GM12892 (cell line): Measurements from ENCODE around the gene POTEJ.
"Not testable (repeated sequence)": the region's sequence is repeated elsewhere in the genome, so short reads cannot be mapped to it uniquely, and the experiment has no call there.

Experiments
- POLR2A ChIP-seq: IDR thresholded peaks from 2 replicates; pipeline ENCODE4 v1.6.1; 2011; ENCODE audit warnings: low read depth, low read length, control low read depth
- POLR2AphosphoS5 ChIP-seq: IDR thresholded peaks from 2 replicates; pipeline ENCODE4 v1.6.1; 2011; ENCODE audit warnings: low read depth, low read length, control low read depth
- TAF1 ChIP-seq: IDR thresholded peaks from 2 replicates; pipeline ENCODE4 v1.6.1; 2011; ENCODE audit warnings: low read depth, mild to moderate bottlenecking, control low read depth, low read length, borderline replicate concordance

- not testable (repeated sequence) for TF ChIP-seq POLR2A, POLR2AphosphoS5, TAF1
These were observed 34.9 kb upstream of the POTEJ start for GRCh38 chr2:130576209-130576784.
